ENCODE results near the gene POLR1E. TPM values are rescaled to one million over a fixed set of nuclear protein-coding genes. Genes with fewer than 3 reads are reported as not detected.

POLR1E gene
- total RNA-seq, 1 experiment from 2014 or later, result 60.9 TPM

DNA sequence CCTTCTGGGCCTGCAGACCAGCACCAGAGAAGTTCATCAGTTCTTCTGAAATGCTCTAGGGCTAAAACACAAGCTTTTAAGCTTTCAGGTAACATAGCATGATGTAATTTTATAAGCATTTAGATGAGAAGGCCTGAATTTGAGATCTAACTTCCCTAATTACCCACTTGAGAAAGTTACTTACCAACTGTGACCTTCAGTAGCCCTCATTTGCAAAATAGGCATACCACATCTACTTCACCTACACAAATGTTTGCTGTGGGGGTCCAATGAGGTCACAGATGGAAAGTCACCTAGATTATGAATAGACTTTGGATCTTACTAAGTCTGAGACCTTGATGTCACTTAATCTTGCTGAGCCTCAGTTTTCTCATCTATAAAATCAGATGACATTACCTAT lies 53.9 kb downstream of the POLR1E start:
- H4K20me1 ChIP-seq (ENCODE audit: insufficient read depth), result no peaks in the 10 kb centered on the region
- no peak for TF ChIP-seq ZFX (IDR thresholded peaks at IDR 0.05)
- TF ChIP-seq SP1 (IDR thresholded peaks at IDR 0.05; ENCODE audit: low read depth), result no peak
- no peak for TF ChIP-seq TCF7L2 (IDR thresholded peaks at IDR 0.05; ENCODE audit: borderline replicate concordance, extremely low read depth, insufficient read depth, insufficient read length)
- no peak for TF ChIP-seq ZNF274 (IDR thresholded peaks at IDR 0.05; ENCODE audit: low read depth, low read length)
- TF ChIP-seq FOSL1 (IDR thresholded peaks at IDR 0.05; ENCODE audit: low read depth), result no peak
- TF ChIP-seq EGR1 (IDR thresholded peaks at IDR 0.05; ENCODE audit: low read depth), result no peak
- TF ChIP-seq, protein P1, sequence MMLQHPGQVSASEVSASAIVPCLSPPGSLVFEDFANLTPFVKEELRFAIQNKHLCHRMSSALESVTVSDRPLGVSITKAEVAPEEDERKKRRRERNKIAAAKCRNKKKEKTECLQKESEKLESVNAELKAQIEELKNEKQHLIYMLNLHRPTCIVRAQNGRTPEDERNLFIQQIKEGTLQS (IDR thresholded peaks at IDR 0.05), result no peak
- TF ChIP-seq, protein P2, sequence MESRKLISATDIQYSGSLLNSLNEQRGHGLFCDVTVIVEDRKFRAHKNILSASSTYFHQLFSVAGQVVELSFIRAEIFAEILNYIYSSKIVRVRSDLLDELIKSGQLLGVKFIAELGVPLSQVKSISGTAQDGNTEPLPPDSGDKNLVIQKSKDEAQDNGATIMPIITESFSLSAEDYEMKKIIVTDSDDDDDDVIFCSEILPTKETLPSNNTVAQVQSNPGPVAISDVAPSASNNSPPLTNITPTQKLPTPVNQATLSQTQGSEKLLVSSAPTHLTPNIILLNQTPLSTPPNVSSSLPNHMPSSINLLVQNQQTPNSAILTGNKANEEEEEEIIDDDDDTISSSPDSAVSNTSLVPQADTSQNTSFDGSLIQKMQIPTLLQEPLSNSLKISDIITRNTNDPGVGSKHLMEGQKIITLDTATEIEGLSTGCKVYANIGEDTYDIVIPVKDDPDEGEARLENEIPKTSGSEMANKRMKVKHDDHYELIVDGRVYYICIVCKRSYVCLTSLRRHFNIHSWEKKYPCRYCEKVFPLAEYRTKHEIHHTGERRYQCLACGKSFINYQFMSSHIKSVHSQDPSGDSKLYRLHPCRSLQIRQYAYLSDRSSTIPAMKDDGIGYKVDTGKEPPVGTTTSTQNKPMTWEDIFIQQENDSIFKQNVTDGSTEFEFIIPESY (IDR thresholded peaks at IDR 0.05; ENCODE audit: extremely low read depth, insufficient replicate concordance, low read length), result no peak
- no peak for TF ChIP-seq ELF1 (IDR thresholded peaks at IDR 0.05; ENCODE audit: borderline replicate concordance, low read depth)
- no peak for TF ChIP-seq SIN3A (IDR thresholded peaks at IDR 0.05; ENCODE audit: low read depth)
- no peak for TF ChIP-seq EZH2phosphoT487 (IDR thresholded peaks at IDR 0.05; ENCODE audit: borderline replicate concordance)
- TF ChIP-seq, protein P3, sequence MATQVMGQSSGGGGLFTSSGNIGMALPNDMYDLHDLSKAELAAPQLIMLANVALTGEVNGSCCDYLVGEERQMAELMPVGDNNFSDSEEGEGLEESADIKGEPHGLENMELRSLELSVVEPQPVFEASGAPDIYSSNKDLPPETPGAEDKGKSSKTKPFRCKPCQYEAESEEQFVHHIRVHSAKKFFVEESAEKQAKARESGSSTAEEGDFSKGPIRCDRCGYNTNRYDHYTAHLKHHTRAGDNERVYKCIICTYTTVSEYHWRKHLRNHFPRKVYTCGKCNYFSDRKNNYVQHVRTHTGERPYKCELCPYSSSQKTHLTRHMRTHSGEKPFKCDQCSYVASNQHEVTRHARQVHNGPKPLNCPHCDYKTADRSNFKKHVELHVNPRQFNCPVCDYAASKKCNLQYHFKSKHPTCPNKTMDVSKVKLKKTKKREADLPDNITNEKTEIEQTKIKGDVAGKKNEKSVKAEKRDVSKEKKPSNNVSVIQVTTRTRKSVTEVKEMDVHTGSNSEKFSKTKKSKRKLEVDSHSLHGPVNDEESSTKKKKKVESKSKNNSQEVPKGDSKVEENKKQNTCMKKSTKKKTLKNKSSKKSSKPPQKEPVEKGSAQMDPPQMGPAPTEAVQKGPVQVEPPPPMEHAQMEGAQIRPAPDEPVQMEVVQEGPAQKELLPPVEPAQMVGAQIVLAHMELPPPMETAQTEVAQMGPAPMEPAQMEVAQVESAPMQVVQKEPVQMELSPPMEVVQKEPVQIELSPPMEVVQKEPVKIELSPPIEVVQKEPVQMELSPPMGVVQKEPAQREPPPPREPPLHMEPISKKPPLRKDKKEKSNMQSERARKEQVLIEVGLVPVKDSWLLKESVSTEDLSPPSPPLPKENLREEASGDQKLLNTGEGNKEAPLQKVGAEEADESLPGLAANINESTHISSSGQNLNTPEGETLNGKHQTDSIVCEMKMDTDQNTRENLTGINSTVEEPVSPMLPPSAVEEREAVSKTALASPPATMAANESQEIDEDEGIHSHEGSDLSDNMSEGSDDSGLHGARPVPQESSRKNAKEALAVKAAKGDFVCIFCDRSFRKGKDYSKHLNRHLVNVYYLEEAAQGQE (IDR thresholded peaks at IDR 0.05; ENCODE audit: low read depth), result no peak
- no peak for TF ChIP-seq CEBPB (IDR thresholded peaks at IDR 0.05; ENCODE audit: low read depth)
- ATAC-seq, result no peak
- H3K9ac ChIP-seq (ENCODE audit: low read length), result no peak overlapping the region
- H3K27me3 ChIP-seq (ENCODE audit: insufficient read depth, low read length), result no peaks in the 10 kb centered on the region
- DNase-seq (ENCODE audit: low read depth, low spot score), result no peak
- H3K4me2 ChIP-seq (ENCODE audit: low read length), result no peak overlapping the region
- H3K4me3 ChIP-seq (replicated peaks in 1 of 2; ENCODE audit: low read depth in 1 of 2, low read length in 2 of 2), result no peak overlapping the region
- intact Hi-C loops (cut with micrococcal nuclease), result no loop called here
- POLR2A ChIA-PET, result no interaction called here
- RAD21 ChIA-PET (ENCODE audit: low non-redundant PET in 1 of 2, low total read pairs in 2 of 2, uncharacterized antibody in 2 of 2, unreplicated experiment in 2 of 2), result no interaction called here
- no peaks in the 10 kb centered on the region for H3K79me2 ChIP-seq (ENCODE audit: insufficient read depth, low read length)
- no peaks in the 10 kb centered on the region for H3K9me2 ChIP-seq (ENCODE audit: insufficient read depth)
- CTCF ChIA-PET, result no interaction called here
- H3K4me1 ChIP-seq (ENCODE audit: control insufficient read depth in 1 of 2, insufficient read depth in 2 of 2, low read length in 2 of 2), result no peaks in the 10 kb centered on the region
- BruUV-seq (replicated peaks), result no TSS peak
- no peaks in the 10 kb centered on the region for H3K36me3 ChIP-seq (ENCODE audit: control insufficient read depth in 1 of 2, insufficient read depth in 2 of 2, low read length in 2 of 2)
- H3K27ac ChIP-seq (ENCODE audit: low read depth, low read length), result no peak overlapping the region
- H2AFZ ChIP-seq (ENCODE audit: low read depth, low read length, poor library complexity, severe bottlenecking), result no peak overlapping the region
- H3K9me3 ChIP-seq (ENCODE audit: control insufficient read depth in 1 of 2, insufficient read depth in 1 of 2, low read depth in 1 of 2, low read length in 2 of 2), result no peaks in the 10 kb centered on the region
